HepG2 (cell line): ENCODE results near the gene SRSF11.

Experiments
- ARID4A ChIP-seq: sonication (generic); formaldehyde crosslinking; IDR thresholded peaks from 2 replicates; pipeline ENCODE4 v1.5.0; 2020; ENCODE audit warnings: mild to moderate bottlenecking, missing genetic modification reagents, borderline replicate concordance
- CTCF ChIP-seq: sonication (generic); formaldehyde crosslinking; IDR thresholded peaks from 2 replicates; pipeline ENCODE4 v1.5.0; 2020; ENCODE audit warnings: mild to moderate bottlenecking, missing genetic modification reagents, moderate library complexity
- EP300 ChIP-seq, 3 experiments: sonication (generic) in 1 of 3; formaldehyde crosslinking in 1 of 3; IDR thresholded peaks; 2 replicates each; pipeline versions ENCODE4 v1.5.1 to v1.6.1; 2011 to 2020; ENCODE audit warnings: low read depth in 2 of 3, low read length in 2 of 3, borderline replicate concordance in 1 of 3, improper control_type of control experiment in 1 of 3, mild to moderate bottlenecking in 1 of 3, missing genetic modification reagents in 1 of 3, moderate library complexity in 1 of 3
- MZF1 ChIP-seq: sonication (generic); formaldehyde crosslinking; IDR thresholded peaks from 2 replicates; pipeline ENCODE4 v1.8.1; 2023; ENCODE audit warnings: mild to moderate bottlenecking, missing genetic modification reagents, borderline replicate concordance
- PHF5A ChIP-seq: IDR thresholded peaks from one replicate; pipeline ENCODE4 v1.6.1; 2018; ENCODE audit warnings: low read depth, missing genetic modification reagents; ENCODE audit not compliant: unreplicated experiment
- POLR2AphosphoS5 ChIP-seq: IDR thresholded peaks from 2 replicates; pipeline ENCODE4 v1.6.1; 2012; ENCODE audit warnings: low read depth, low read length
- YEATS4 ChIP-seq: sonication (generic); formaldehyde crosslinking; IDR thresholded peaks from 2 replicates; pipeline ENCODE4 v1.4.0; 2020; ENCODE audit warnings: missing genetic modification reagents, borderline replicate concordance
- ZNF792 ChIP-seq: IDR thresholded peaks from 2 replicates; pipeline ENCODE4 v1.6.1; 2016

GRCh38 chr1:70205071-70205433 lies 16.1 kb upstream of the SRSF11 start:
- TF ChIP-seq ARID4A (CRISPR knock-in tag) (no peak), ZNF792 (CRISPR knock-in tag) (no peak), POLR2AphosphoS5 (no peak), PHF5A (CRISPR knock-in tag) (no peak), EP300 (IDR thresholded peaks at IDR 0.05; ENCODE audit: low read depth in 2 of 2, low read length in 2 of 2) (no peak), EP300 (CRISPR knock-in tag; IDR thresholded peaks at IDR 0.05; ENCODE audit: borderline replicate concordance) (no peak), YEATS4 (CRISPR knock-in tag) (no peak), MZF1 (no peak), CTCF (CRISPR knock-in tag) (no peak)
